Measurements from ENCODE around the gene XRCC1.
"Not testable (repeated sequence)": the region's sequence is repeated elsewhere in the genome, so short reads cannot be mapped to it uniquely, and the experiment has no call there.

The XRCC1 gene

GRCh38 chr19:43575156-43575950, at the start of gene XRCC1, which contains the start of gene PINLYP:
TSS of gene XRCC1 (minus strand) at chr19:43575527. CDS start at chr19:43575458, 69 bp downstream.
TSS of gene PINLYP (plus strand) at chr19:43575801. CDS start at chr19:43577192, 1,391 bp downstream.
- peak; percentile 99 for DNase-seq

DNA sequence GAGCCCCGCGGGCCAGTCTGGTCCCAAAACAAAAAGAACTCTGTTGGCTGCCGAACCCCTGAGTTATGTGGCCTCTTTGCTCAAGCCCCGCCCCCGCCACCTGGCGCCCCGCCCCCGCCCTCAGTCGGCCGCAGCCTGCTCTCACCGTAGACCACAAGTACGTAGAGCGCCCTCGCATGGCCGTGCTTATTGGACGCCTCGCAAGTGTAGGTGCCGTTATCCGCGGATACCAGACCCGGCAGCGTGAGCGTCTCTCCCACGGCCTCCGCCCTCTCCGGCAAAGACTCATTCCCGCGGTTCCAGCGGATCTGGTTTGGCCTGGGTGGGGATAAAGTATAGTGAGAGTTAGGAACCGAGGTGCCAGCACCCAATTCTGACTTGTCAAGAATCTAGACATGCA, 49.6 kb upstream of the XRCC1 start:
- no peak for DNase-seq

GRCh38 chr19:43623889-43624670, 48.8 kb upstream of the XRCC1 start:
- no peak for DNase-seq

- DNase-seq: no peak
Observed at GRCh38 chr19:43622956-43623355, 47.6 kb upstream of the XRCC1 start.

- DNase-seq: no peak
Observed at GRCh38 chr19:43622070-43622469, 46.7 kb upstream of the XRCC1 start.

DNA sequence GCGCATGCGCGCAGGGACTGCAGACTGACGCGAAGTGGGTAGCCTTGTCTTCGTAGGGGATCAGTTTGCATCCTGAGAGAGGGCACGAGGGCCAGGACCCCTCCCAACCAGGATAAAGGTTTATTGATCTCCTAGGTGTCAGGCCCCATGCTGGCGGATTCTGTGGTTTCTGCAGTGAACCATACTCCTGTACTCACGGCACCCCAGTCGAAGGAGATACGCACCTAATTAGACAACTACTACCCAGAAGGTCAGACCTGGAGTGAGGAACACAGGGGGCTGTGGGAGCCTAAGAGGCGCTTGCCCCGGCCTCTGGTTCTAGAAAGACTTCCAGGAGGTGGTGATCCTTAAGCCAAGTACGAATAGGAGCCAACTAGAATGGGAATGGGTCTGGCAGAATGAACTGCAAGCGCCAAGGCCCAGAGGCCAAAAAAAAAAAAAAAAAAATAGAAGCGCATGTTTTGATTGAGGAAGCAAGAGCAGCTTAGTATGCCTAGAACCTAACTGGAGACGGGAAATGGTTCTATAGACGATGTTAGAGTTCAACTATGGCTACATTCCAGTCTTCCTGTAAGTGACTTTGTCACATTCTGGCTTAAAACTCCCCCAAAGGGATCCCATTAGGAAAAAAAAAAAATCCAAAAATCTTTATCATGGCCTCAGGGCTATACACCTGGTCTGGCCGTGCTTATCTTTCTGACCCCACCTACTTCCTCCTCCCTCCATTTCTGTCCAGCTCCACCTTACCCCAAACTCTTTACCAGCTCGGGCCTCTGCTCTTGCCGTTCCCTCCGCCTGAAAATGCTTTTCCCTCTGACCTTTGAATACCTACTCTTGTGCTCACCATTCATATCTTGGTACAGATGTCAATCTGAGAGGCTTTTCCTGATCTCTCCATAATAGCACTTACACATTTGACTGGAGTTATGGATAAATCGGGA, 45.0 kb upstream of the XRCC1 start:
- no peak for DNase-seq

DNA sequence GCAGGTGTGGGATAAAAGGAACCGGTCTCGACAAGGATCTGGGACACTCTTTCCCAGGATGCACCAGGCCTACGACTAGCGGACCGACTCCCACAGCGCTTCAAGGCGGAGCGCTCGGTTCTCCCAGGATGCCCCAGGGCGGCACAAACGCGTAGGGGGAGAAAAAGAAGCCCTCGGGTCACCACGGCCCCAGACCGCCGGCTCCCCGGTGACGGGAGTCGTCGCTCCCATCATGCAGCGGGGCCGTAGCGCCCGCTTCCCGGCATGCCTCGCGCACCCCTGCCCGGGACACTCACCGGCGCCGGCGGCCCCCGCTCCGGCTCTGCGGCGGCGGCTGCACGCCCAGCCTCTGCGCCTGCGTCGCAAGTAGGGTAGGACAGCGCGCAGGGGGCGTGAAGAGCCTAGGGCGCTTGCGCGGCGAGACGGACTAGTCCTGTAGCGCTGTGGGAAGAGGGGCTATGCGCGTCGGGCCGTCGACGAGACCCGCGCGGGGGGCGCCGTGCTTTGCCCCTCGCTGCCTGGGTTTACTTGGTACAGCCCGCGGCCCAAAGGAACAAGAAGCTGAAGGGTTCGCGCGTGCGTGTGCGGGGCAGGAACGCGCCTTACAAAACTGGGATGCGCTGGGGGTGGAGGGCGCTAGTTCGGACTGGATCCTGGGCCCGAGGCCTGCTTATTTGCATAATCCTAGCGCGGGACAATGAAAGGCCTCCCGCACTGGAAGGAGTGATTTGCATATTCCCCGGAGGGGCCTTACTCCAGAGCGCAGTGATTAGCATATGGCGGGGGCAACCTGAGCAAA, 44.1 kb upstream of the XRCC1 start, which contains the start of gene ZNF428:
ZNF428 (minus strand) TSS at position 368 of the 799 bp plus-strand sequence. CDS start 5,325 bp downstream, outside the sequence.
- peak; percentile 79 for DNase-seq

- DNase-seq: peak; percentile 29
Observed at GRCh38 chr19:43618921-43619261, 43.6 kb upstream of the XRCC1 start.

DNA sequence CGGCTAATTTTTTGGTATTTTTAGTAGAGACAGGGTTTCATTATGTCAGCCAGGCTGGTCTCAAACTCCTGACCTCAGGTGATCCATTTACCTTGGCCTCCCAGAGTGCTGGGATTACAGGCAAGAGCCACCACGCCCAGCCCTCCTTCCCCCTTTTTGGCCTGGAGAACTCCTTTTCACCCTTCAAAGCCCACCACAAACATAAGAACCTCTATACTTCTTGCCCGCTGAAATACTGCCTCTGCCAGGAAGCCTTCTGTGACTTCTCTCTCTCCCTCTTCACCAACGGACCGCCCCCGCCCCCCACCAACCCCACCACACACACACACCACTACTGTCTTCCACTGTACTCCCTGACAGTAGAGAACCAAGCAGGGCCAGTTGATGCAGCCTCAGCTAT, 41.6 kb upstream of the XRCC1 start:
- DNase-seq: no peak

- DNase-seq: no peak
Observed at GRCh38 chr19:43616306-43616705, 41.0 kb upstream of the XRCC1 start.

GRCh38 chr19:43612374-43612773, 37.0 kb upstream of the XRCC1 start:
- no peak for DNase-seq

GRCh38 chr19:43611788-43612187, 36.5 kb upstream of the XRCC1 start, which contains the start of gene SRRM5:
TSS of gene SRRM5 (plus strand) at chr19:43612088. CDS start at chr19:43612122, 34 bp downstream.
- DNase-seq: no peak

DNA sequence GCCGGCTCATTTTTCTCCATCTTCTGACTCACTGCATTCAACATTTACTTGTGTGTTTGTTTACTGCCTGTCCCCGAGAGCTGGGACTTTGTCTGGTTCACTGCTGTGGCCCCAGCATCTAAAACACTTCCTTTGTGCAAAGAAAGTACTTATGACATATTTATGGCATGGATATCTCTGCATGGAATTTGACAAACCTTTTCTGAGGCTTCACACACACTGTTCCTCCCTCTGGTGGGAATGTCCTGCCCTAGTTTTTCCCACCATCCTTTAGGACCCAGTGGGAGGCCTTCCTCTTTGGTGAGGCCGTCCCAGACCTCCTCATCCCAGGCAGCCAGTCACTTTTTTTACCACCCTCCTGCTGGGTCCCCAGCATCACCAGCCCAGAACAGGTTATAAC, 35.2 kb upstream of the XRCC1 start:
- no peak for DNase-seq

GRCh38 chr19:43609872-43610271, 34.5 kb upstream of the XRCC1 start:
- no peak for DNase-seq

DNA sequence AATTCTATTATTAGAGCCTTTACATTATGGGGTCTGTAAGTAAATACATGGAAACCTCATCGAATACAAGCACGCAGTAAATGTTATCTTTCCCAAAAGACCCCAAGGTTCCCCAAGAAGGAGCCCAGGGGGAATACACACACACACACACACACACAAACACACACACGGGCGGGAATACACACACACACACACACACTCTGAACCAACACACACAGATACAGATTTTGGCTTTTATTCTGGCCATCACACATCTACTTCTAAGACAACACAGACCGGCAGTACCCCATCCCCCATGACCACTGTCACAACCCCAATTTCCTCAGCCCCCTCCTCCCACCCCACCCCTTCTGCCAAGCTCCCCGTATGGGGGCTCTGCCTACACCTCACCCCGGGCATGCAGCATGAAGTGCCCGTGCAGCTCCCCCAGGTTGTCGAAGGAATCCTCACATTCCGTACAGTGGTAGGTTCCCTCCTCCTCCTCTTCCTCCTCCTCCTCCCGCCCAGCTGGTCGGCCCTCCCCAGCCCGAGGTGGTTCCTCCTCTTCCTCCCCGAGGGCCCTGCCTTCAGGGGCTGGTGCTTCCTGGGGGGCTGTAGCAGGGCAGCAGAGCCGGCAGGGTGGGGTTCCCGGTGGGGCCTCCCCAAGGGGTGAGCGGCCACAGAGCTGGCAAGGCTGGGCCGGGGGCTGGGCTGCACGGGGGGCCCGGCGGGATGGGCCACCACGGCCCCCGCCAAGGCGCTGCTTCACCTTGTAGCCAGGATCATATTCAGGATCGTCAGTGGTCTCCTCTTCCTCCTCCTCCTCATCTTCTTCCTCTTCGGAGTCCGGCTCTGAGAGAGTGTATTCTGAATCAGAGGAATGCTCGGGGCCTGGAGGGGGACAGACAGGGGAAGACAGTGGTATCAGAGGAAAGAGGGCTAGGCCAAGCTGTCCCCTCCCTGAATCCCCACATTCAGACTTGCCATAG, 32.2 kb upstream of the XRCC1 start:
- DNase-seq: no peak

GRCh38 chr19:43606569-43607229, 31.4 kb upstream of the XRCC1 start:
- no peak for DNase-seq

DNA sequence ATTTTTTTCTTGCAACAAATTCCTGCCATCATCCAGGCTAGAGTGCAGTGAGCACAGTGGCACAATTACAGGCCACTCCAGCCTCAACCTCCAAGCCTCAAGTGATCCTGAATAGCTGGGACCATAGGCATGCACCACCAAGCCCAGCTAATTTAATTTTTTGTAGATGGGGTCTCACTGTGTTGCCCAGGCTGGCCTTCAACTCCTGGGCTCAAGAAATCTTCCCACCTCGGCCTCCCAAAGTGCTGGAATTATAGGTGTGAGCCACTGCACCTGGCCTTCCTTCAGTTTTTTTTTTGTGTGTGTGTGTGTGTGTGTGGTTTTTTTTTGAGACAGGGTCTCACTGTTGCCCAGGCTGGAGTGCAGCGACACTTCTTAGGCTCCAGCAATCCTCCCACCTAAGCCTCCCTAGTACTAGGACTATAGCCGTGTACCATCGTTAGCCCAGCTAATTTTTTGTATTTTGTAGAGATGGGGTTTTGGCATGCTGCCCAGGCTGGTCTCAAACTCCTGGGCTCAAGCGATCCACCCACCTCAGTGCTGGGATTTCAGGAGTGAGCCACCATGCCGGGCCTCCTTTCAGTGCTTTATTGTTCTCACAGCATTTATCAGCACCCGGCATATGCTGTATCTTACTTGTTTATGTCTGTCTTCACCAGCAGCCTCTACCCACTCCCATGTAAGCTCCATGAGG, 30.7 kb upstream of the XRCC1 start:
- DNase-seq: no peak

DNA sequence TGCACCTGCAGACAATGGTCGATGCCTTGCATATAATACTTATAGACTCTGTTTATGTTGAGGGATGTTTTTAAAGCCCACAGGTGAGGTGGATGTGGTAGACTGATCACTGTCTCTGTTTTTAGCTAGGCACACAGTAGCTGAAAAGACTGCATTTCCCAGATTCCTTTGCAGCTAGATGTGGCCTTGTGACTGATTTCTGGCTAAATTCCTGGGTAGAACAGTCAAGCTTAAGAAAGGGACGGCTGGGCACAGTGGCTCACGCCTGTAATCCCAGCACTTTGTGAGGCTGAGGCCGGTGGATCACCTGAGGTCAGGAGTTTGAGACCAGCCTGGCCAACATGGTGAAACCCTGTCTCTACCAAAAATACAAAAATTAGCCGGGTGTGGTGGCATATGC, 25.0 kb upstream of the XRCC1 start:
- not testable (repeated sequence) for DNase-seq

GRCh38 chr19:43599635-43600295, 24.4 kb upstream of the XRCC1 start:
- DNase-seq: no peak
